Activated naive CD8-positive, alpha-beta T cell treated with anti-CD3 and anti-CD28 coated beads, Interleukin-2, amount 50 U/mL, for 16 hours (primary cell): ENCODE measurements around the gene NFAT5.
A peak's percentile ranks its signal among the peaks of the same experiment; 100 is the strongest.
"Not testable (repeated sequence)": the region's sequence is repeated elsewhere in the genome, so short reads cannot be mapped to it uniquely, and the experiment has no call there.

Experiments used
- DNase-seq: peaks from one replicate; pipeline ENCODE4 v3.0.0-alpha.2; 2020; ENCODE audit warnings: low read depth, low spot score

The NFAT5 gene

DNA sequence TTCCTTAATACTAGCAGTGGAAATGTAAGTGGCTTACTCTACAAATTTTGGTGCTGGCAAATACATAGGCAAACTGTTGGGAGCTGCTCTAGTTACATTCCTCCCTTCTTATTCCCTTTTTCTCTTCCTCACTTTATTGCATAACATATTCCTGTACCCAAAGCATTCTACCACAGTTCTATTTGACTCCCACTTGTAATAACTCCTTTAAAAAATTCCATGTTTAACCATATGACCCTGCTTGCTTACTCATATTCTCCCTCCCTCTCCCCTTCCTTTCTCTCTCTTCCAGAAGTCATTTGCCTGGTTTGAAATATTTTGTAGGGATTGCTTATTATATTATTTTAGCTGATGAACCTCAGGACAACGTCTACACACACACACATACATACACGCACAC is 137.9 kb downstream of the NFAT5 start:
- DNase-seq, result no peak

DNA sequence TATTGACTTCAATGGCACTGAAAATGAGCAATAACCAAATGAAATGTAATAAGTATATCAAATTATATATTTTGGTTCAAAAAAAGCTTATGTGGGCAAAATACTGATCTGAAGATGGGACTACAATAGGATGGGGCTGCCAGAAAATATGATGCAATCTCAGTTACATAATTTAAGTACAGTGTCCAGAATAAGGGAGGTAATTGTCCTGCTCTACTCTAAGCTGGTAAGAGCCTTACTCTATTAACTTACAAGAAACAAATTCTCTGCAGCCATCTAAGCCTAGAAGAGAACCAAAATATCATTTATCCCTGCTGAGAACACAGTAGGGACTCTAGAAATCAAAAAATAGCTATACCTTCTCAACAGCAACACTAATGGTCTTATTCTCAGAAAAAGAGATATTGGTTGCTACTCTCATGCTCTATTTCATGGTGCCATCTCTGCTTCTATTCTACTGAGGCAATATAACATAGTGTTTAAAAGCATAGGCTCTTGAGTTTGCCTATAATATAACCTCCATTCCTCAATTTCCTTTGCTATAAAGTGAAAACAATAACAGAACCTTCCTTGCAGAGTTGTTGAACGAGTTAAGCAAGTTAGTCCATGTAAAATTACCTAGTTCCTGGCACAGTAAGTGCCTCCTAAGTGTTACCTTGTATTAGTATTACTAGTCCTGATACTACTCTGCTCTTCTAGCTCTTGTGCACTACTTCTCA is 140.6 kb downstream of the NFAT5 start:
- DNase-seq, result no peak

DNA sequence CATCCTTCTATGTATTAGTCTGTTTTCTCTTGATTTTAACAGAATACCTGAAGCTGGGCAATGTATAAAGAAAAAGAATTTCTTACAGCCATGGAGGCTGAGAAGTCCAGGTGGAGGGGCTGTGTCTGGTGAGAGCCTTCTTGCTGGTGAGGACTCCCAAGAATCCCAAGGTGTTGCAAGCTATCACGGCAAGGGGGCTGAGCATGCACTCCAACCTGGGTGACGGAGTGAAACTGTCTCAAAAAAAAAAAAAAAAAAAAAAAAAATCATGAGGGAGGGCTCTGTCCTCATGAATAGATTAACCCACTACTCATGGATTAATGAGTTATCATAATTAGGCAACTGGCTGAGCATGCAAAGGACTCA is 141.2 kb downstream of the NFAT5 start:
- no peak for DNase-seq

DNA sequence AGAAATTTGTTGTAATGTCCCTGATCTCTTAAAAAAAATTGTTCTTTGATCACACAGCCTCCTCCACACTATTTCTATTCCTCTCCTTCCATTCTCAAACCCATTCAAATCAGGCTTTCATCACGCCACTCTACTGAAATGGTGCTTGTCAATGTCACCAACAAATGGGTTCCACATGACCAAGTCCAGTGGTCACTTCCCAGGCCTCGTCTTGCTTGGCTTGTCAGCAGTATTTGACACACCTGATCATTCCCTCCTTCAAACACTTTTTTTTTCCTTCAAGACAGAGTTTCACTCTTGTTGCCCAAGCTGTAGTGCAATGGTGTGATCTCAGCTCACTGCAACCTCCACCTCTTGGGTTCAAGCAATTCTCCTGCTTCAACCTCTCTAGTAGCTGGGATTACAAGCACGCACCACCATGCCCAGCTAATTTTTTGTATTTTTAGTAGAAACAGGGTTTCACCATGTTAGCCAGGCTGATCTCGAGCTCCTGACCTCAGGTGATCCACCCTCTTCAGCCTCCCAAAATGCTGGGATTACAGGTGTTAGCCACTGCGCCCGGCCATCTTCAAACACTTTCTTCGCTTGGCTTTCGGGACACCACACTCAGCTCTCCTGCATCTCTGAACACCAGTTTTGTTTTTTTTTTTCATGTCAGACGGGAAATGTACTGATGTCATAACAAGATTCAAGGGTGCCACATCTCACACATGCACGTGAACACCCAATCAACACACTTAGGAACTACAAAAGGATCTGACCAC is 142.3 kb downstream of the NFAT5 start:
- DNase-seq, result no peak

DNA sequence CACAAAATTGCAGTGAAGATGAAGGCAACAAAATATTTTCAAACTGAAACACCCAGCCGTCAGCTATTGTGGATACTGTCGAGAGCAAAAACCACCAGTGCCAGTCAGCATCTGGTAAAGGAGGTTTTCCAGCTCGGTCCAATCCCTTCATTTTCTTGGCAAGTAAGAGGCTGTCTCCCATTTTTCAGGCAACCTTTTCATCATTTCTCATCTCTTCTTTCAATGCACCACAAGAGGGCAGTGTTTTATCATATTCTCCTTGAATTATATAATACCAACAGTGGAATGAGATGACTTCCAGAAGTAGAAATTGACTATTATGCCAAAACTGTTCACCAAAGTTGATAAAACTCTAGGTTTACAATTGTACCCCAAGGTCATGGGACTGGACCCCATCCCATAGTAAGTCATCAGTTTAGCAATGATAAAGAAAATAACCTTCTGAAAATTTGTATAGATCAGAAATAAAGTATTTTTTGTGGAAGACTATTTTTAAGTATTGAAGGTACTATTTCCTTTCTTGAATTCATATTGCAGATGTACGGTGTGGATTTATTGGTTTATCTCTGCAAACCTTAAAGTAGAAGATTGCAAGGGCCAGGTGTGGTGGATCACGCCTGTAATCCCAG is 143.8 kb downstream of the NFAT5 start:
- DNase-seq, result no peak

DNA sequence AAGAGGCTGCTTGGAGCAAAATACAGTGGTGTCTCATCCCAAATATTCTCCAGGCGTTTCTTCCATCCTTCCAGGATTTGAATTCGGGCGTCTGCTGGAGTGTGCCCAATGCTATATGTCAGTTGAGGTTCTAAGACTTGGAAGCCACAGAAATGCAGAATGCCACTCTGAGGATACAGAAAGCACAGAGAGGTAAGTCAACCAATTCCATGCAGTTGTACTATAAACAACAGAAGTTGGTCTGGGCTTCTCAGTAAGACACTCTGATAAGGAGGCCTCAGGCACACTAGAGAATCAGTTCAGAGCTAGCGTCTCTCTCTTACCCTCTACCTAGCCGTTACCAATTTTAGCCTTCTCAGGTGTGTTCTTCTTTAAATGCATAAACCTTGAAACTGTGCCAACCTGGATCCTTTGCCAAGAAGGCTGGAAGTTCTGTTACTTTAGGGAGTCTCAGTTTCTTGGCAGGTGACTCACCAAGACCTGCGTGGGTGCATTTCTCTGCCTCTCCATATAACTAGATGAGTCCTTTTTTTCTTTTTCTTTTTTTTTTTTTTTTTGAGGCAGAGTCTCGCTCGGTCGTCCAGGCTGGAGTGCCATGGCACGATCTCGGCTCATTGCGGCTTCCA is 145.5 kb downstream of the NFAT5 start:
- DNase-seq, result no peak

DNA sequence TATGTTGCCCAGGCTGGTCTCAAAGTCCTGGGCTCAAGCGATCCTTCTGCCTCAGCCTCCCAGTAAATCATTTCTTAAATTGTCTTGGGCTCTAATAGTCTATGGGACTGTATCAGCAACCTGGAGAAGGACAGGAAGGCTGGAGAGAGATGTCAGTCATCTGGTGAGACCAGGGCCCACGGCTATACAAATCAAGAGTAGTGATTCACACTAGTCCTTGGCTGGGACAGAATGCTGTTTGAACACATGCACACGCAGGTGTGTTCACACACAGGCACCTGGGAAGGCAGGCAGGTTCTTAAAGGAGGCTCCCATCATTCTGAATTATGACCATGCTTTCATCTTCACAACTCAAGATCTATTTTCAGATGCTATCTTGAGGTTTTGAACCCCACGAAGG is 146.5 kb downstream of the NFAT5 start:
- no peak for DNase-seq

DNA sequence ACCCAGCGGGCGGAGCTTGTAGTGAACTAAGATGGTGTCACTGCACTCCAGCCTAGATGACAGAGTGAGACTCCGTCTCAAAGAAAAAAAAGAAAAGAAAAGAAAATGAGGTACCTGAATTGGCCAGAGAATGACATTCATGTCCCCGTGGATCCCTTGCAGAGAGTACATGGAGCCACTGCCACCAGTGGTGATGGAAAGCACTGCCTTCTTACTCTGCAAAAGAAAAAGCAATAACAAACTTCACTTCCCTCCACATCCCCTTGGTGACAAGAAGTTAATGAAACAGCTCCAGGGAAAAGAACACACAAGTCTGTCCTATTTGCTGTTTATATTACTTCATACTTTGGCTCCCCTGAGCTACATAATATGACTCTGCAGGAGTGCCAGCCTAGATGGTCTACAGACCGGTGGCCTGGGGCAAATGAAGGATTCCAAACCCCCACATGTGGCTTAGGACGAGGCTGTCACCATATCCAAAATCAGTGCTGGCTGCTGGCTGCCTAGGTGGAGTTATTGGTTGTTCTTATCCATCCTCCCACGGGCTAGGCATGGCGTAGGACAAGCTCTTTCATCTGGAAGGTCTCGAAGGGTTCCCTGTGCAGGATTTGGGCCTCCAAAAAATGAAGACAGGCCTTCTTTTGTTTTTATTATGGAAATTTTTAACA is 147.3 kb downstream of the NFAT5 start:
- no peak for DNase-seq

DNA sequence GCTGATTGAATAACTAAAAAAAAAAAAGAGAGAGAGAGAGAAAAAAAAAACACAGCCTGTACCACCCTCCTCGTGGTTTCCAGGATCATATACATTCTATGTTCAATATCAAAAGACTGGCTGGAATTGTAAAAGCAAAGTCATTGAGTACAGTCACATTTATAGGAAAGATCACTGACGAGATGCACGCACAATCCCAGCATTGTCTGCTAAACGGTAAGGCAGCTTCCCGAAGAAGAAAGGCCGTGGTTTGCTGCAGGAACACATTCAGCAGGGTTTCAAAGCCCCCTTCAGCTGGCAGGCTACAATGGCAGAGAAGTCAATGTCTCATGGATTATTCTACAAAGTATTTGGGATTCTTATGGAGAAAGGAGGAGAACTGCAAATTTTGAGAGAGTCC is 151.3 kb downstream of the NFAT5 start:
- DNase-seq, result no peak

DNA sequence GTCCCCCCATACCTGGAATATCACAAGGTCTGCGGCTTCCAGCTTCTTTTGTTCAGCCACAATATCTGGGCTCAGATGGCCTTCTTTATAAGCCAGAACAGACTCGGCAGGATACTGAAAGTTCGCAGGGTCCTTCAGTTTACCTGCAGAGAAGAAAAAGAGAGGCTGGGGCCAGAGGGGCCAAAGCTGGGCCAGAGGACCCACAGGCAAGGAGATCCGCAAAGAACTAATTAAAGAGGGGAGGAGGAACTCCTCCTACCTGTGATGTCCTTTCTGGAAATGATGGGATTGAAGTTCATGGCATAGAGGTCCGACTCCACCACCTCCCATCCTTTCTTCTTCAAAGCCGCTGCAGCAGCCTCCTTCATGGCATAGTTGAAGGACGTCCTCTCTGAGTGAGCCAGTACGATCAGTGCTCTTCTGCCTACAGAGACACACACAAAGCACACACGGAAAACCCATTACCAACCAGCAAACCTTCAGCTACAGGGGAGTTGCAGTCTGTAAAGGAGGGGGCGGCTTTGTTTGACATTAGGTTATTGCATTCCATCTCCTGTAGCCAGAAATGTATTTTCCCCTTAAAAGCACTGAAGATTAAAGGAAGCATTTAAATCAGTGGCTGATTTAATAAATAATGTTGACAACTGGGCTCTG is 152.5 kb downstream of the NFAT5 start:
- no peak for DNase-seq

DNA sequence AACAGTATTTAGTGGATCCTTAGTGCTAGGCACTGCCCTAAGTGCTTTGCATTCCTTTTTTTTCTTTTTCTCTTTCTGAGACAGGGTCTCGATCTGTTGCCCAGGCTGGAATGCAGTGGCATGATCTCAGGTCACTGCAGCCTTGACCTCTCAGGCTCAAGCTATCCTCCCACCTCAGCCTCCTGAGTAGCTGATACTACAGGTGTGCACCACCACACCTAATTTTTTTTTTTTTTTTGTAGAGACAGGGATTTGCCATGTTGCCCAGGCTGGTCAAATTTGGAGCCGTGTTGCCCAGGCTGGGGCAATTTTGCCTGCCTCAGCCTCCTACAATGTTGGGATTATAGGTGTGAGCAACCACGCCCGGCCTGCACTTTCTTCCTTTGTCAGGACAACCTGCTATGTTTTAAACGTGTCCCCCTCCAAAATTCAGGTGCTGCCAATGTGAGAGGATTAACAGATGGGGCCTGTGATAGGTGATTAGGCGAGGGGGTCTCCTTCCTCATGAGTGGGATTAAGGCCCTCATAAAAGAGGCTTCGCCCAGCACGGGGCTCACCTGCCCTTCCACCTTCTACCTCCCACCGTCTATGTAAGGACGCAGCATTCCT is 155.2 kb downstream of the NFAT5 start:
- DNase-seq, result no peak

DNA sequence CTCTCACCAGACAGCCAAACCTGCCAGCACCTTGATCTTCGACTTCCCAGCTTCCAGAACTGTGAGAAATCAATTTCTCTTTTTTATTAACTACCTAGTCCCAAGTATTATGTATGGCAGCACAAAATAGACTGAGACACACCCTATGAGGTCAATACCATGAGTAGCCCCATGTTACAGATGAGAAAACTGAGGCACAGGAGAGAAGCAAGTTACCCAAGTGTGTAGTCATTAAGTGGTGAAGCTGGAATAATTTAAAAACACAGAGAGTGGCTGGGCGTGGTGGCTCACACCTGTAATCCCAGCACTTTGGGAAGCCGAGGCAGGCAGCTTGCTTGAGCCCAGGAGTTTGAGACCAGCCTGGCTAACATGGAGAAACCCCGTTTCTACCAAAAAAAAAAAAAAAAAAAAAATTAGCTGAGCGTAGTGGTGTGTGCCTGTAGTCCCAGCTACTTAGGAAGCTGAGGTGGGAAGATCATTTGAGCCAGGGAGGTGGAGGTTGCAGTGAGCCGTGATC is 155.7 kb downstream of the NFAT5 start:
- no peak for DNase-seq

DNA sequence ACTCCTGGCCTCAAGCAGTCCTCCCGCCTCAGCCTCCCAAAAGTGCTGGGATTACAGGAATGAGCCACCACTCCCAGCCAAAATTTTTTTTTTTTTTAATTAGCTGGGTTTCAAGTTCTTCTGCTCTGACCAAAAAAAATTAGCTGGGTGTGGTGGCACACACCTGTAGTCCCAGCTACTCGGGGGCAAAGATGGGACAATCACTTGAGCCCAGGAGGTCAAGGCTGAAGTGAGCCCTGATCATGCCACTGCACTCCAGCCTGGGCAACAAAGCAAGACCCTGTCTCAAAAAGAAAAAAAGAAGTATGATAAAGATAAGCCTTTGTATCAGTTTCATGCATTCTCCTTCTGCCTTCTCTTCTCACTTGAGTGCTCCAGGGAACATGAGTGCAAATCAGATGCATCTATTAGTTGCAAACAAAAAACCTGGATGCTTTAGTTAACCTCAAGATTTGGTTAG is 158.7 kb downstream of the NFAT5 start:
- no peak for DNase-seq

DNA sequence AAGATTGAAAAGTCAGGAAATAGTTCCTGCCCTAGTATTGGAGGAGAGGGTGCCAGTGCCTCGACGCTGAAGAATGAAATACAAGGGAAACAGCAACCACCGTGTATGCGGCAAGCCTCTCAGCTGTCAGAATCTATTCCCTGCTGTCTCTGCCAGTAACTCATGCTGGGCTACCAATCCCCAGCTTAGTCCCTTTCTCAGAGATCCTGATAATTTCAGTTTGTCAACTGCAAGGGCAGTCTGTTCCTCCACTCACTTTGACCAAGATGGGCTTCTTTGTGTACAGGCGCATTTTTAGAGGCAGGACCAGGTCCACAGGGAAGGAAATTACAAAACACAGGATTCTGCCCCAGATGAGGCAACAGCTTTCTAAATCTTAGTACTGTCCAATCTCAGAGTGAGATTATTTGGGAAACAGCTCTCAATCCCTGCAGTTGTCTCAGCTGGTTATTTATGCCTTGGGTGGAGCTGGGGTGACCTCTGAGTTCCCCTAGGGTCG is 159.3 kb downstream of the NFAT5 start:
- DNase-seq, result no peak

DNA sequence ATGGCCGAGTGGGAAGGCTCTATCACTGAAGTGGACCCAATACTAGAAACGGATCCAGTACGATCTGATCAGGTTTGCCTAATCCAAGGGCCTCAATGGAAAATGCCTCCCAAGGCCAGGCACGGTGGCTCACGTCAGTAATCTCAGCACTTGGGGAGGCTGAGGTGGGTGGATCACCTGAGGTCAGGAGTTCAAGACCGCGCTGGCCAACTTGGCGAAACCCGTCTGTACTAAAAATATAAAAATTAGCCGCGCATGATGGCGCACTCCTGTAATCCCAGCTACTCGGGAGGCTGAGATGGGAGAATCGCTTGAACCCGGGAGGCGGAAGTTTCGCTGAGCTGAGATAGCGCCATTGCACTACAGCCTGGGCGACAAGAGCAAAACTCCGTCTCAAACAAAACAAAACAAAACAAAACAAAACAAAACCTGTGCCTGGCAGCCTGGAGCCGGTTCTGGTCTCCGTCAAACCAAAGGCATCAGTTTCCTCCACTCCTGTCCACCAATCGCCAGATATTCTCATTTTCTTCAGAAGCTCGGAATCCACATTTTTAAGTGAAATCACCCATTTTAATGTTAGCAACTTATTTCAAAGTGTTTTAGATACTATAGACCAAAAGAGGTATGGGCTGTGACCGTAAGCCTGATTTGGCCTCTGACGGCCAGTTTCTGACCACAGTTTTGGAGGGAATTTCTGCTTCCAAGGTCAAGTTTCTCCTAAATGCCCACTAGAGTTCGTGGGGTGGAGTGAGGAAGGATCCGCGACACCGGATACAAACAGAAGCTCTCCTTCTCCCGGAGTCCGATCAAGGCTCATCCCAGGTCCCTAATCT is 159.9 kb downstream of the NFAT5 start:
- DNase-seq, result no peak

DNA sequence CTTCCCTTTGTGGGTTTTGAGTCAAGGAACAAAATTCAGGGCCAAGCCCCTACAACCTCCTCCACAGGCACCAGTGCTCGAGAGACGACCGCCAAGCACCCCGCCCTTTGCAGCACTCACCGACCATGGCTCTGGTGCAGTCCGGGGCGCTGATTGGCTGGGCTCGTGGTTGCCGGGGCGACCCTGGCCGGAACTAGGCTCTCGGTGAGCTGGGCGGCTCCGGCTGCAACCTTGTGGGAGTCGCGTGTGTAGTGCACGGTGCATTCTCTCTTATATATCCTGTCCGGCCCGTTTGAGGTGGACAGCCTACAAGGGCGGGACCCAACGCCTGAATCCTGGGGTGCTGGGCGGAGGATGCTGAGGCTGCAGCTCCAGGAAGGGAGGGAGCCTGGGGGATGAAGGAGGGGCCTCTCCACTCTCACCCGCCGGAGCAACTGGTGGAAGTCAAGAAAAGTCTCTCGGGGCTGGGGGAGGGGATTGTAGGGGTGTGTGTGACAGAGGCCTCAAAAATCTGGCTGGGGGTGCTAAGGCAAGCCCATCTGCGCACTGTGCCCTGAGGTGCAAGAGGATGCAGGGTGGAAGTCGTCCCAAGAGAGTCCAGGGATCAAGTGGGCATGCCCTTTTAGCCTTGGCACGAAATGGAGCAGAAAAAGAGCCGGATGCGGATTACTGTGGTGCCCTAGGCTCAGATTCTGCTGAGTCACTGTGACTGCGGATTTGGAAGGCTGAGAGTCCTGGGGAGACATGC is 160.7 kb downstream of the NFAT5 start, which contains the start of gene NQO1:
TSS of gene NQO1 (minus strand) at position 248 of the 748 bp plus-strand sequence. CDS start at position 127, 121 bp downstream.
- DNase-seq, result peak; percentile 81

DNA sequence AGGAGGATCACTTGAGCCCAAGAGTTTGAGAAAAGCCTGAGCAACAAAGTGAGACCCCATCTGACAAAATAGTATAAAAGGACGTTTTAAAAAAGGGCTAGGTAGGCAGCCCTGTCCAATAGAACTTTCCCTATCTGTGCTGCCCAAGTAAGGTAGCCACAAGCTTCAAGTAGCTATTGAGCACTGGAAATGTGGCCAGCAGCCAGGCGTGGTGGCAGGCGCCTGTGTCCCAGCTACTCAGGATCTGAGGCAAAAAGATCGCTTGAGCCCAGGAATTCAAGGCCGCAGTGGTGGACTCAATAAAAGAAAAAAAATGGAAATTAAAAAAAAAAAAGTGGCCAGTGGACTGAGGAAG is 162.1 kb downstream of the NFAT5 start:
- DNase-seq, result no peak

DNA sequence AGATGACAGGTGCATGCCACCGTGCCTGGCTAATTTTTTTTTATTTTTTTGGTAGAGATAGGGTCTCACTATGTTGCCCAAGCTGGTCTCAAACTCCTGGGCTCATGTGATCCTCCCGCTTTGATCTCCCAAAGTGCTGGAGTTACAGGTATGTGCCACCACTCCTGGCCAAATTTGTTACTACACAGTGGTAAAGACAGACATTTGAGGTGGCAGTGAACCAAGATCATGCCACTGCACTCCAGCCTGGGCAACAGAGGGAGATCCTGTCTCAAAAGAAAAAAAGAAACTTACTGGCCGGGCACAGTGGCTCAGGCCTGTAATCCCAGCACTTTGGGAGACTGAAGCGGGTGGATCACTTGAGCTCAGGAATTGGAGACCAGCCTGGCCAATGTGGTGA is 163.3 kb downstream of the NFAT5 start:
- not testable (repeated sequence) for DNase-seq

DNA sequence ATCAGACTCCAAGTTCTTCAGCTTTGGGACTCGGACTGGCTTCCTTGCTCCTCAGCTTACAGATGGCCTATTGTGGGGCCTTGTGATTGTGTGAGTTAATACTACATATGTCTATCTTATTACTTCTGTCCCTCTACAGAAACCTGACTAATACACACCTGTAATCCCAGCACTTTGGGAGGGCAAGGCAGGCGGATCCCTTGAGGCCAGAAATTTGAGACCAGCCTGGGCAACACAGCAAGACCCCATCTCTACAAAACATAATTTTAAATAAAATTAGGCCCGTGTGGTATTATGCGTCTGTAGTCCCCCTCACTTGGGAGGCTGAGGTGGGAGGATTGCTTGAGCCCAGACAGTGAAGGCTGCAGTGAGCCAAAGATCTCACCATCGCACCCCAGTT is 165.5 kb downstream of the NFAT5 start:
- DNase-seq, result not testable (repeated sequence)
